ENCODE results near the gene DCLK3. TPM values are rescaled to one million over a fixed set of nuclear protein-coding genes. Genes with fewer than 3 reads are reported as not detected.

The DCLK3 gene
- total RNA-seq, 2 donors from 2014 or later = 0.80 TPM; not detected in 1

- WGBS = 96% methylated on average over 2 of the region's 2 CpGs
- no peaks in the 10 kb centered on the region for H3K36me3 ChIP-seq
- no peaks in the 10 kb centered on the region for H3K27me3 ChIP-seq (replicated peaks; ENCODE audit: insufficient read depth)
- H3K9me3 ChIP-seq = no peaks in the 10 kb centered on the region
- no peak for DNase-seq (ENCODE audit: low spot score)
- no peak for TF ChIP-seq POLR2A (IDR thresholded peaks at IDR 0.05)
- intact Hi-C loops (cut with DNase I) = no loop called here
- no peaks in the 10 kb centered on the region for H3K4me1 ChIP-seq (replicated peaks)
- H3K27ac ChIP-seq = no peak overlapping the region
- H3K4me3 ChIP-seq = no peak overlapping the region
Measured at GRCh38 chr3:36741285-36741684, 23.1 kb downstream of the DCLK3 start.

GRCh38 chr3:36740787-36741186 is 23.6 kb downstream of the DCLK3 start:
- Histone ChIP-seq H3K4me1 (replicated peaks) (no peaks in the 10 kb centered on the region), H3K27me3 (replicated peaks; ENCODE audit: insufficient read depth) (no peaks in the 10 kb centered on the region), H3K27ac (no peak overlapping the region), H3K4me3 (no peak overlapping the region), H3K9me3 (no peaks in the 10 kb centered on the region), H3K36me3 (no peaks in the 10 kb centered on the region)
- intact Hi-C loops (cut with DNase I) = no loop called here
- TF ChIP-seq POLR2A (IDR thresholded peaks at IDR 0.05) = no peak
- no peak for TF ChIP-seq POLR2AphosphoS5 (IDR thresholded peaks at IDR 0.05)
- no peak for TF ChIP-seq CTCF (IDR thresholded peaks at IDR 0.05)
- DNase-seq (ENCODE audit: low spot score) = no peak
- 57% methylated on average over 2 of the region's 2 CpGs for WGBS

GRCh38 chr3:36738702-36739101 is 25.7 kb downstream of the DCLK3 start:
- WGBS = 87% methylated on average over 16 of the region's 16 CpGs
- Histone ChIP-seq H3K36me3 (no peaks in the 10 kb centered on the region), H3K4me3 (no peak overlapping the region), H3K27me3 (replicated peaks; ENCODE audit: insufficient read depth) (no peaks in the 10 kb centered on the region), H3K4me1 (replicated peaks) (no peaks in the 10 kb centered on the region), H3K27ac (no peak overlapping the region), H3K9me3 (no peaks in the 10 kb centered on the region)
- no peak for DNase-seq (ENCODE audit: low spot score)
- TF ChIP-seq POLR2A (IDR thresholded peaks at IDR 0.05) (no peak), POLR2AphosphoS5 (IDR thresholded peaks at IDR 0.05) (no peak), CTCF (IDR thresholded peaks at IDR 0.05) (no peak)
- intact Hi-C loops (cut with DNase I) = no loop called here

GRCh38 chr3:36736301-36736700 is 28.1 kb downstream of the DCLK3 start:
- WGBS = 80% methylated on average over 1 of the region's 1 CpG
- Histone ChIP-seq H3K27ac (no peak overlapping the region), H3K4me3 (no peak overlapping the region), H3K9me3 (no peaks in the 10 kb centered on the region), H3K27me3 (replicated peaks; ENCODE audit: insufficient read depth) (no peaks in the 10 kb centered on the region), H3K4me1 (replicated peaks) (no peaks in the 10 kb centered on the region), H3K36me3 (no peaks in the 10 kb centered on the region)
- DNase-seq (ENCODE audit: low spot score) = no peak
- intact Hi-C loops (cut with DNase I) = no loop called here
- TF ChIP-seq POLR2AphosphoS5 (IDR thresholded peaks at IDR 0.05) (no peak), CTCF (IDR thresholded peaks at IDR 0.05) (no peak), POLR2A (IDR thresholded peaks at IDR 0.05) (no peak)

GRCh38 chr3:36734742-36735141 is 29.6 kb downstream of the DCLK3 start:
- no peaks in the 10 kb centered on the region for H3K36me3 ChIP-seq
- H3K4me1 ChIP-seq (replicated peaks) = no peaks in the 10 kb centered on the region
- 86% methylated on average over 2 of the region's 2 CpGs for WGBS
- H3K4me3 ChIP-seq = no peak overlapping the region
- intact Hi-C loops (cut with DNase I) = no loop called here
- no peak overlapping the region for H3K27ac ChIP-seq
- TF ChIP-seq POLR2AphosphoS5 (IDR thresholded peaks at IDR 0.05) (no peak), CTCF (IDR thresholded peaks at IDR 0.05) (no peak), POLR2A (IDR thresholded peaks at IDR 0.05) (no peak)
- H3K9me3 ChIP-seq = no peaks in the 10 kb centered on the region
- H3K27me3 ChIP-seq (replicated peaks; ENCODE audit: insufficient read depth) = no peaks in the 10 kb centered on the region
- DNase-seq (ENCODE audit: low spot score) = no peak

All from prostate gland (tissue), 2 donors.